Measurements from ENCODE around the gene COQ9. TPM values are rescaled to one million over a fixed set of nuclear protein-coding genes. Genes with fewer than 3 reads are reported as not detected.
"Not testable (repeated sequence)": the region's sequence is repeated elsewhere in the genome, so short reads cannot be mapped to it uniquely, and the experiment has no call there.

Gene COQ9
- total RNA-seq, 6 donors from 2014 or later: 33.1 to 47.1 (median 39.4) TPM

GRCh38 chr16:57430955-57431354 is 16.3 kb upstream of the COQ9 start:
- Histone ChIP-seq H3K4me3 (no peak overlapping the region), H3K9me3 (no peaks in the 10 kb centered on the region), H3K4me1 (no peaks in the 10 kb centered on the region), H3K36me3 (peaks cover 58 to 96% (median 86%) of the 10 kb centered on the region in 4 donors), H3K27me3 (no peaks in the 10 kb centered on the region), H3K27ac (no peak overlapping the region)
- TF ChIP-seq POLR2A (IDR thresholded peaks at IDR 0.05) (no peak), EP300 (IDR thresholded peaks at IDR 0.05) (no peak), POLR2AphosphoS5 (IDR thresholded peaks at IDR 0.05) (no peak), CTCF (IDR thresholded peaks at IDR 0.05) (no peak)
- ATAC-seq (ENCODE audit: low FRiP score in 2 of 2) (no peak), DNase-seq (no peak)
- 79 to 85% methylated on average over 5 of the region's 5 CpGs for WGBS, 2 donors

GRCh38 chr16:57432505-57432904 is 14.8 kb upstream of the COQ9 start:
- no peak for ATAC-seq (ENCODE audit: low FRiP score in 2 of 2)
- DNase-seq: no peak
- WGBS, 2 donors: 91 to 94% methylated on average over 2 of the region's 2 CpGs
- no peaks in the 10 kb centered on the region for H3K9me3 ChIP-seq
- no peaks in the 10 kb centered on the region for H3K27me3 ChIP-seq
- H3K4me3 ChIP-seq: no peak overlapping the region
- peaks cover 64 to 98% (median 90%) of the 10 kb centered on the region in 4 donors for H3K36me3 ChIP-seq
- H3K27ac ChIP-seq: no peak overlapping the region
- H3K4me1 ChIP-seq: no peaks in the 10 kb centered on the region
- TF ChIP-seq CTCF (IDR thresholded peaks at IDR 0.05): no peak
- TF ChIP-seq EP300 (IDR thresholded peaks at IDR 0.05): no peak
- no peak for TF ChIP-seq POLR2A (IDR thresholded peaks at IDR 0.05)
- TF ChIP-seq POLR2AphosphoS5 (IDR thresholded peaks at IDR 0.05): no peak

- WGBS, 2 donors: 82 to 90% methylated on average over 3 of the region's 3 CpGs
- no peaks in the 10 kb centered on the region for H3K9me3 ChIP-seq
- DNase-seq (no peak), ATAC-seq (ENCODE audit: low FRiP score in 2 of 2) (no peak)
- no peak overlapping the region for H3K4me3 ChIP-seq
- TF ChIP-seq EP300 (IDR thresholded peaks at IDR 0.05): no peak
- TF ChIP-seq POLR2A (IDR thresholded peaks at IDR 0.05): no peak
- TF ChIP-seq POLR2AphosphoS5 (IDR thresholded peaks at IDR 0.05): no peak
- no peak for TF ChIP-seq CTCF (IDR thresholded peaks at IDR 0.05)
- no peaks in the 10 kb centered on the region for H3K27me3 ChIP-seq
- peaks cover 66 to 98% (median 88%) of the 10 kb centered on the region in 4 donors for H3K36me3 ChIP-seq
- no peaks in the 10 kb centered on the region for H3K4me1 ChIP-seq
- H3K27ac ChIP-seq: no peak overlapping the region
These were observed 14.3 kb upstream of the COQ9 start for GRCh38 chr16:57432989-57433388.

- H3K27me3 ChIP-seq: no peaks in the 10 kb centered on the region
- peaks cover 64 to 98% (median 82%) of the 10 kb centered on the region in 4 donors for H3K36me3 ChIP-seq
- no peak for ATAC-seq (ENCODE audit: low FRiP score in 2 of 2)
- H3K9me3 ChIP-seq: no peaks in the 10 kb centered on the region
- no peaks in the 10 kb centered on the region for H3K4me1 ChIP-seq
- DNase-seq: no peak
- 94 to 98% methylated on average over 2 of the region's 2 CpGs for WGBS, 2 donors
- H3K27ac ChIP-seq: no peak overlapping the region
- TF ChIP-seq POLR2A (IDR thresholded peaks at IDR 0.05): no peak
- TF ChIP-seq CTCF (IDR thresholded peaks at IDR 0.05): no peak
- TF ChIP-seq POLR2AphosphoS5 (IDR thresholded peaks at IDR 0.05): no peak
- no peak for TF ChIP-seq EP300 (IDR thresholded peaks at IDR 0.05)
- no peak overlapping the region for H3K4me3 ChIP-seq
These were observed 13.3 kb upstream of the COQ9 start for GRCh38 chr16:57434003-57434402.

GRCh38 chr16:57435838-57436237 is 11.4 kb upstream of the COQ9 start:
- peaks cover 0 to 4% (median 0%) of the 10 kb centered on the region in 4 donors for H3K9me3 ChIP-seq
- WGBS, 2 donors: 95 to 100% methylated on average over 1 of the region's 1 CpG
- H3K4me1 ChIP-seq: no peaks in the 10 kb centered on the region
- ATAC-seq (ENCODE audit: low FRiP score in 2 of 2) (no peak), DNase-seq (no peak)
- H3K27me3 ChIP-seq: no peaks in the 10 kb centered on the region
- TF ChIP-seq POLR2AphosphoS5 (IDR thresholded peaks at IDR 0.05): no peak
- no peak for TF ChIP-seq EP300 (IDR thresholded peaks at IDR 0.05)
- no peak for TF ChIP-seq CTCF (IDR thresholded peaks at IDR 0.05)
- TF ChIP-seq POLR2A (IDR thresholded peaks at IDR 0.05): no peak
- peaks cover 60 to 99% (median 82%) of the 10 kb centered on the region in 4 donors for H3K36me3 ChIP-seq
- no peak overlapping the region for H3K27ac ChIP-seq
- H3K4me3 ChIP-seq: no peak overlapping the region

GRCh38 chr16:57439947-57440346 is 7.3 kb upstream of the COQ9 start:
- not testable (repeated sequence) for H3K27me3 ChIP-seq; ATAC-seq (ENCODE audit: low FRiP score in 2 of 2); H3K9me3 ChIP-seq; H3K4me1 ChIP-seq; H3K4me3 ChIP-seq; DNase-seq; H3K27ac ChIP-seq
- 96% methylated on average over 8 of the region's 8 CpGs for WGBS, 2 donors
- peaks cover 27 to 71% (median 41%) of the 10 kb centered on the region in 4 donors for H3K36me3 ChIP-seq

GRCh38 chr16:57440551-57440950 is 6.7 kb upstream of the COQ9 start:
- not testable (repeated sequence) for H3K4me3 ChIP-seq; H3K27ac ChIP-seq; ATAC-seq (ENCODE audit: low FRiP score in 2 of 2); DNase-seq; H3K4me1 ChIP-seq; H3K9me3 ChIP-seq; H3K27me3 ChIP-seq
- 96 to 99% methylated on average over 7 to 8 of the region's 8 CpGs for WGBS, 2 donors
- peaks cover 22 to 65% (median 35%) of the 10 kb centered on the region in 4 donors for H3K36me3 ChIP-seq
